ENCODE measurements around the gene JPH2.

The JPH2 gene

DNA sequence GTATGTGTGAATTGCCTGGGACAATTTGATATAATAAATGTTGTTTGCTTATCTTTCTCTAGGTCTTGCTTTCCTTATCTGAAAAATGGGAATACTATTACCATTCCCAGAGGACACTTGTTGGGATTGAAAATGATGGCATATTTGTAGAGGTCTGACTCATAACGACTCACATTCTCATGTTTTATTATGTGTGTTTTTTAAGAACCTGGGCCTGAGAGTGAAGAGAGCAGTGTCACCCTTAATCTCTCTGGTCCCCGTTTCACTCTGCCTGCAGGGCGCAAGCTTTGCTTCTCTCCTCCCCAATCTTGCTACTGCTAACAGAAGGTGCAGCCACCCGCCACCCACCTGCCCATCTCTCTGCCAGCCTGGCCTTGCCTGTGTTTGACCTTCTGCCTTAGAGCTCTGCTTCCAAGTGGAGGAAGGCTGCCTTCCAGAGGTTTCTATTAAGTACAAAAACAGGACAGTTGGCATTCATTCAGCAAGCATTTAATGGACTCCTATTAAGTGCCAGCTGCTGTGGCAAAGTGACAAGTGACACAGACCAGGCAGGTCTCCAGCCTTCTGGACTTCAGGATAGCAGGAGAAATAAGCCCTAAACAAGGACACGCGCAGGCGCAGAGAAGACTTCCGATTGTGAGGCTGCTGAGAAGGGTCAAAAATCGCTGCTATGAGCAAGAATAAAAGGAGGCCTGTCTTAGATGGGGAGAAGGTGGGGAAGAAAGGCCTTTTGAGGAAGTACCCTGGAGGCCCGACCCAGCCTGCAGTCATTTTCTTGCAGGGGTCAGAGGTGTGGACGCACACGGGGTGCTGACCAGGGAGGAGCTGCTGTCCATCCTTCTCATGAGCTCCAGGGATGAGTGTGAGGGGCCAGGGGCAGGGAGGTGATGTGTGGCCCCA lies 112.5 kb downstream of the JPH2 start:
- peak in 3 of 4 experiments; percentile 38 to 47 (median 44) for DNase-seq

DNA sequence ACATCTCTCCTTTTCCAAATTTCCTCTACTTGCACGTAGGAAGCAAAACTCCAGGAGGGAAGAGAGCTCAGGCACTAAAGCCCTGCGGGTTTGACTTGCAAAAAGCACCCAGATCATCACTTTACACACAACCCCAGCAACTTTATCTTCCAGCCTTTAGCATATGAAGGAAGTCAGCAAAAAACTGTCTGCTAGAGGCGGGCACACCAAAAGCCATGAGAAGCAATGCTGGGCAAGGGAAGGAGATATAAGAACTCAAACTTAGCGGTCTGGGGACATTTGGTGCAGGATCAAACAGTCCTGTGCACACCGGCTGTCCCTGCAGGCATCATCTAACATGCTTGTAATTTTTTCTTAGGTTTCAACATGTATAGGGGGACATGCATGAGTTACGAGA lies 113.3 kb downstream of the JPH2 start:
- DNase-seq = peak in 1 of 4 experiments; percentile 29

DNA sequence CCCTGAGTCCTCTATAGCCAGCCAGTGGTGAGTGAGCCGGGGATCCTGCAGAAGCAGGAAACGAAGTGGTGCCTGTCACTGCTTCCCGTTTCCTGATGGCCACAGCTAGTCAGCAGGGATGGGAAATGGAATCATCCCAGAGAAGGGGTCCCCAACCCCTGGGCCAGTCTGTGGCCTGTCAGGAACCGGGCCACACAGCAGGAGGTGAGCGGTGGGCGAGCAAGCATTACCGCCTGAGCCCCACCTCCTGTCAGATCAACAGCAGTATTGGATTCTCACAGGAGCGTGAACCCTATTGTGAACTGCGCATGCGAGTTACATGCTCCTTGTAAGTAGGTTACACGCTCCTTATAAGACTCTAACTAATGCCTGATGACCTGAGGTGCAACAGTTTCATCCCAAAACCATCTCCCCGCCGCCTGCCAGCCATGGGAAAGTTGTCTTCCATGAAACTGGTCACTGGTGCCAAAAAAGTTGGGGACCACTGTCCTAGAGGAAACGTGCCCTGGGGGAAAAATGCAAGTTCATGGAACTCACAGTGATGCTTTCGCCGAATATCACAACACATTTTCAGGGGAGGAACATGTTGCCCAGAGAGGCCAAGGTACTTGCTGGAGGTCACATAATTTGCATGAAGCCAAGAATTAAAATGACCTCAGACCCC lies 113.8 kb downstream of the JPH2 start:
- DNase-seq = peak in 3 of 4 experiments; percentile 43 to 47 (median 46)

DNA sequence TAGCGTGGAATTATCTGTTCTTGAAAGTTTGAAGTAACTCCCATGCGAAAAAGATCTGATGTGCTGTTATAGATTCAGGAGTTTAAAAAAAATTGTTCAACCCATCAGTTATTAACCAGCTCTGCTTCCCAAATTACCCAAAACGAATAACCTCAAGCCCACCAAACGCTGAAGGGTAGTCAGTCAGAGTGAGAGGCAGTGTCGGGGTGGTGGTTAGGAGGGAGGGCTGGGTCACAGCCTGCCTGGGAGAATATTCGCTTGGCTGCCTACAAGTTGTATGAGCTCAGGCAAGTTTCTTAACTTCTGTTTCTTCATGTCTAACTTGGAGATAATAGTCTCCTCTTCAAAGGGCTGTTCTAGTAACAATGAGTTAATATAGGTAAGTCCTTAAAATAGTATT lies 114.6 kb downstream of the JPH2 start:
- DNase-seq = peak in 1 of 4 experiments; percentile 26

DNA sequence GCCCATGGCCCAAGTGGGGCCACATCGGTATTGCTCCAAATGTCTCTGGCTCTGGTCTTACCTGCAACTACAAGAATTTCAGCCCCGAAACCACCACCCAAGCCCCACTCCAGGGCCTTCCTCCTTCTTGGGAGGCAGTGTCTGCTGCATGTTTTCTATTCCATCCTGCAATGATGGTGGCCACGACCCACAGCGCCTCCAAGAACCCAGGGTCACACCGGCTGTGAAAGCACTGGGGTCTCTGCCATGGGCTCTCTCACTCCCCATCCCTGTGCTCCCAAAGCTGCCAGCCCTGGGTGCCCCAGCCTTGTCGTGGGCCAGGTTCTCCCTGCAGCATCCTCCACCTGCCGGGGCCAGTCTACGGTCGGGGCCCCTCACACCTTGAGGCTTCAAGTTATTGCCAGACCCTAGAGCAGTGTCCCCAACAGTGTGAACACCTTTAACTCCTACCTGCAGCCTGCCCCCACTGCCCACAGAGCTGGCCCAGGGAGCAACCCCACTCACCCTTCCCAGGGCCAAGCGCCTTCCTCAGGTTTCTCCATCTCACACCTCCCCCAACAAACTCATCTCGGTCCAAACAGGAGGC lies 115.4 kb downstream of the JPH2 start:
- DNase-seq = no peak

DNA sequence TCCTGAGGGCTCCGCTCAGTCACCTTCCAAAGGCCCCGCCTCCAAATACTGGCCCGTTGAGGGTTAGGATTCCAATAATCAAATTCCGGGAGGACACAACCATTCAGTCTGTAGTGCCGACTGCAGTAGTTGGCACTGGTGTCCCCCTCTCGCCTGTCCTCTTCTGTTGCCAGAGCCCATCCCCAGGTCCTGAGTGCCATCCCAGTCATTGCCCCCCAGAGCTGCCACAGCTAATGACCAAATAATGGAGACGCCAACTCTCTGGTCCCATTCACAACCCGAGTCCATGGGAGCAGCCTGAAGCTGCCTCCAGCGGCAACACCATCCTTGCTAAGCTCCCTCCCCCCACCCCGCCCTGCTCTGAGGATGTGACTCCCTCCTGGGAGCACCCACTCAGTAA lies 115.9 kb downstream of the JPH2 start:
- no peak for DNase-seq

DNA sequence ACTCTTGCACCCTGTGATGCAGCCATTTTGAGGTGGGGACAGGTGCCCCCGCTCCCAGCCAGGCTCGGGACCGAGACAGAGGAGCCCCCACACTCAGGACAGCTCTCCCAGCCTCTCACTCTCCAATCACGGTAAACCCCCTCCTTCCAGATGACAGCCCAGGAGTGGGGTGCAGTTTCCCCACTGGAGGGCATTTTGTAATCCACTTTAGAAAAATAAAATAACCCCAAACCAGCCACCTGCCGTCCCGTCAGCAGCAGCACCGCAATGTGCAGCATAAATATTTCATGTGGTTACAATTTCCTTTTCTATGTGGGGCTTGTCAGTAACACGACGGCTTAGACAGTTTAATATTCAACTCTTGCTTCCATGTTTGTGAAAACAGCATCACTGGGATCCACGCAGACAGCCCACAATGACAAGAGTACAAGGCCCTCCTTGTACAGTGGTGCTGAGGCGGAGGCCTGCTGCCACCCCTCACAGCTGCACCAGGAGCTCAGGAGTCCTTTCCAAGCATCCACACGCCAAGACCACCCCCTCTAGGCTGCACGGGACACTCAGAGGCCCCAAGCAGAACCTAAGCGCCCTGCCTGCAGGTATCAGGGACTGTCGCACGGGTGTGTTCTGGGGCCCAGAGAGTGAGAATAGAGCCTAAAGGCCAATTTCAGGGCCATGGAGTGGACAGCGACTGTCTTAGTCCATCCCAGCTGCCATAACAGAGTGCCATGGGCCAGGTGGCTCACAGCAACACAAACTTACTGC lies 116.7 kb downstream of the JPH2 start:
- no peak for DNase-seq

DNA sequence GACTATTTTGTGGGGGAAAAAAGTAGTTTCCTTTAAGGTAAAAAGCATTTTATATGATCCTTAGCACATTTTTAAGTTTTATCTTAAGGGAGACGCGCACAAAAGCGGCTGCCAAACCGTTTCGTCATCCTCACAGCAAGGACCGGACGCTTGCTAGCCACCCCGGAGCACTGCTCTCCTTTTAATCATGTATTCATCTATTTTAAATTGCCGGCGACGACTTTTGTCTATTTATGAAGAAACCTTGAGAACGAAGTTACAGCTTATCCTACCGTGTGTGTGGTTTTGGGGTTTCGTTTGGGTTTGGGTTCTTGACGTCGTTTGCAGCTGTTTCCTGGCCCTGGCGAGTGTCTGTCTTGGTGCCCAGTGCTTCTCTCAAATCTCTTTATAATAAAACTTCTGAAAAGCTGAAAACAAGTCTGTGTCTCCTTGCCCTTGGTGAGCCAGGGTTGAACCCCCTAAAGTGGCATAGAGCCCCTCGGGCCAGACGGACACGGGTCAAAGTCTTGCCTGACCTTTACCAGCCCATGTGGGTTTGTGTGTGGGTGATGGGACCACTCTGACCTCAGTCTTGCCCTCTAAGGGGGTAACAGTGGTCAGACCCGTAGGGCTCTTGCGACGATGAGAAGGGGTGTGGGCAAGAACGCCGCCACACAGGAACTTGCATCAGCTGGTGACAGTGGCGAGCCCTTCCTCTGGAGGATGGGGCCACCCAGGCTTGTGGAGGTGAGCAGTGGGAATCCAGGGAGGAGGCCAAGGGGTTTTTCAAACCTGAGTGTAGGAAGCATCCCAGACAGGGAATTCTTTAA lies 117.6 kb downstream of the JPH2 start:
- DNase-seq = peak in 3 of 4 experiments; percentile 40 to 48 (median 43)

DNA sequence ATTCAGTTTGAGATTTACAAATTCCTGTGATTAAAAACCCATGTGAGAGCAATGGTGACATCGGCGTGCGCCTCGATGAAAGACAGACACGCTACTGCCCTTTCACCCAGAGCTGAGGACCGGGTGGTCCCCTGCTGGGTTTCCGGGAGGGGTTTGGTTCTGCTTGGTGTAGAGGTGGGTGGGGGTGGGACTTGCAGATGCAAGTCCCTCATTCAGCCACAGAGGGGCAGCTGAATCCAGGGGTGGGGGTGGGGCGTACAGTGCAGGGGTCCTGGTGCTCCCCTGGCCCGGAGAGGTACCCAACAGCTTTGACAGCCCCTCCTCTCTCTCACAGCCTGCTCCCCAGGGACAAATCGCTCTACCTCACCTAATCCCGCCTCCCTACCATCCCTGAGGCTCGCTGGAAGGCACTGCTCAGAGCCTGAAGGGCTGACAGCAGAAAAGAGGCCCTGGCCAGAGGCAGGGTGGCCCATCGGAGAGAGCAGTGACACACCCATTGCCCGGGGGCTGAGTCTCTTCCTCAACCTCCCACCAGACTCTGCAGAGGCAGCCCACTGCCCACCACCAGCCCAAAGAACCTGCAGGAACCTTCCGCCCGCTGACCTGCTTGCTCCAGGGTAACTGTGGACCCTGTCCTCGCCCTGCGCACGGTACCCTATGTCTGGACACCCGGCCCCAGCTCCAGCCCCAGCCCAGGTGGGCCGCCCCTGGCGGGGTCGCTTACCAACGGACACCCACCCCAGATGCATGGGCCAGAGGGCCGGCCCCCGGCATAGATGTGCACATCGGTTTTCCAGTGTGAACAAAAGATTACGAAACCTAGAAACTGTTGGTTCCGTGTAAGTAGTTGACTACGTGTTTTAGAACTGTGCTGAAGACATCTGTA lies 118.4 kb downstream of the JPH2 start:
- DNase-seq = peak in 3 of 4 experiments; percentile 41 to 63 (median 52)

DNA sequence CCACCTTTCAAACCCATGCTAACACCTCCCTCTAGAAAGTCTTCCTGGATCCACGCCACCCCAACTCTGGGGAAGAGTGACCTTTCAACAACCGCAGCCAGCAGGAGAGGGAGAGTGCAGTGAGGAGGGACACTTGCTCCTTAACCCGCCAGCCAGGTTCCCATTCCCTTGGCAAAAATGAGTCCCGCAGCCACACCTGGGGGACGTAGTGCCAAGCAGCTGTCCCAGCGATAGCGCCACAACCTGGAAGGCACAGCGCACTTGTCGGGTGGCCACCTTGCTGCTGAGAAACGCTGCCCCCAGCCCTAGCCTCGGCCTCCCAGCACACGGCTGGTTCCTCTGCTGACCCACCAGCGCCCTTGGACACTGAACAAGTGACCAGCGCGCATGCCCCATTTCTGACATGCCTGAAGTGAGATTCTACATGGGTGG lies 119.3 kb downstream of the JPH2 start:
- DNase-seq = no peak

DNA sequence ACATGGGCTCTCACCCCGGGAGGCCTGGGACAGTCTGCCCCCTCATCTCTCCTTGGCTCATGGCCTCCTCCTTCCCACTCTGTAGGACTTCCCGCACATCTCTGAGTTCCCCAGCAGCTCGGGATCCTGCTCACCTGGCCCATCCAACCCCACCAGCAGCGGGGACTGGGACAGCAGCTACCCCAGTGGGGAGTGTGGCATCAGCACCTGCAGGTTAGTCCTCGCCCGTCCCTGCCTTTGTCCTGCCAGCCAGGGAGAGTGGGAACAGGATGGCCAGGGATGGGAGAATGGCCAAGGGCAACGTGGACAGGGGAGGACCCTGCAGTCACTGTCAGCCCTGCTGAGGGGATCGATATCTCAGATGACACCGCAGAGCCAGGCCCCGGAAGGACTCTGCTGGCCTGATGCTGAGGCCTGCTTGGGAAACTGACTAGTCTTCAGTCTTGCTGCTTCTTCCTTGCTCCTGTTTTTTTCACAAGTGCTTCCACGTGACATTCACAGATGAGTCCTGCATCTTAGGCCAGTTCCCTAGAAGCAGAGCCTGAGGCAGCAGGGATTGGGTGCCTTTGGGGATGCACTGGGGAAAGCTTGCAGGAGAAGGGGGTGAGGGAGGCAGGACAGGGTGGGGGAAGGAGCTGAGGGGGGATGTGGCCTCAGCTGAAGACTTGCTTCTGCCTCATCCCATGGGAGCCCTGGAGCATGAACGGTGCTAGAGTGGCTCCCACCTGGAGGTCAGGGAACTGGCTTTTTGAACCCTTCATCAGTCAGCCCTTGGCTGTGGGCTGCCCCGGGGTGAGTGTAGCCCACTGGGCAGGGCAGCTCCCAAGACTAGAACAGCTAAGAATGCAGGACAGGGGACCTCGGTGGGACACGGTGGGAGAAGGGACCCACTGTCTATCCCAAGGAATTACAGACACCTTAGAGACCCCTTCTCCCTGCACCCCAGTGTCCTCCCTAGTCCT lies 120.1 kb downstream of the JPH2 start:
- DNase-seq = no peak

DNA sequence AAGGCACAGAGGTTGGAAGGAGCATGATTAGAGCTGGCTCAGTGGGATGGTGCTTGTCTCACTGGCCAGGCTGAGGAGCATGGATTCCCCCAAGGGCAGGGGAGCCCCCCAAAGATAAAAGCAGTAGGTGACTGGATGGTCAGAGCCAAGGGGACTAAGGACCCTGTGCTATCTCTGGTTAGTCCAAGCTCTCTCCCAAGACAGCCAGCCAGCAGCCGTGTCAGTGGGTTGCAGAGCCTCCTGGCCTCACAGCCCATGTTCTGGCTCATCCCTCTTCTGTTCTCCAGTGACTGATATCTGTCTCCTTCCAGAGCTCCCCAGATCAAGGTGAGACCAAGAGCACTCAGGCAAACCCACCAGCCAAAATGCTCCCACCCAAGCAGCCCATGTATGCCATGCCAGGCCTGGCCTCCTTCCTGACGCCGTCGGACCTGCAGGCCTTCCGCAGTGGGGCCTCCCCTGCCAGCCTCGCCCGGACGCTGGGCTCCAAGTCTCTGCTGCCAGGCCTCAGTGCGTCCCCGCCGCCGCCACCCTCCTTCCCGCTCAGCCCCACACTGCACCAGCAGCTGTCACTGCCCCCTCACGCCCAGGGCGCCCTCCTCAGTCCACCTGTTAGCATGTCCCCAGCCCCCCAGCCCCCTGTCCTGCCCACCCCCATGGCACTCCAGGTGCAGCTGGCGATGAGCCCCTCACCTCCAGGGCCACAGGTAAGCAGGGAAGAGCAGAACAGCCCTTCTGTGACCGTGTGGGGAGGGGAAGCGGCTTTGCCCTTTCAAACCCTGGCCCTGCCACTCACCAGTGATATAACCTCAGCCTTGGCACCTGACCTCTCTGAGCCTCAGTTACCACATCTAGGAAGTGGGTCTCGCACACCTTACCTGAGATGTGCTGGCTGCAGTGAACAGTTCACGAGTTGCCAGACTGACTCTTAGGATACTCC lies 121.3 kb downstream of the JPH2 start:
- DNase-seq = no peak

DNA sequence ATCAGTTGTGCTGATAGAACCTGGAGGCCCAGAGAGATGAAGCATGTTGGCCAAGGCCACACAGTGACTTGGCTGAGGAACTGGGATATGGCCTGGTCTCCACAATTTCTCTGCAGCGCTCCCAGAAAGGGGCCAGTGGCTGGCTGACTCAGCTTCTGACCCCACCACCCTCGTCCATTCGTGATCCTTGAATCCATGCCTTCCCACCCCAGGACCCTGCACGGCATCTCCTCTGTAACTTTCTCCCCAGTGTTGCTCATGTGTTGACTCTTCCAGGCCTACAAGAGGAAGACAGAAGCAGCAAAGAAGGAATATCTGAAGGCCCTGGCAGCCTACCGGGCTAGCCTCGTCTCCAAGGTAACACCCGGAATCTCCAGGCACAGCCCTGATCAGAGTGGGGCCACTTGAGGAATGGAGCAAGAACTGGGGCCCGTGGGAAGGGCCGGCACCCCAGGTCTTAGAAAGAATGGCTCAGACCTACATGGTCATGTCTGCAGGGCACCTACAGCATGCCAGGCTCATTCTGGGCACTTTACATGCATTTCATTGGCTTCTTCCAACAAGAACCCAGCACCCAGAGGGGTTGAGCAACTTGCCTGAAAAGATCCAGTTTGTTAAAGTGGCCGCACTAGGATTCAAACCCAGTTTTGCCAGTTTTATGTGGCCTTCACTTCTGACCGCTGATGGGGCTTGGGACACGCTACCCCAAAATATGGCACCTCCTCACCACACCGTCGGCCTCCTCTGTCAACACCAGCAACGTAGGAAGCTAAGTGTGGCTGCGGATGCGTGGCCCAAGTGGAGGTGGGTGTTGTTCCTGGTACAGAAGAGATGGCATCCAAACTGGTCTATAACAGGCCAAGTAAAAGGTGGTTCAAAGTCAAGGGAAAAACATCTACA lies 122.2 kb downstream of the JPH2 start:
- DNase-seq = no peak

All from suppressor macrophage (primary cell).